Stimulated activated CD8-positive, alpha-beta memory T cell treated with anti-CD3 and anti-CD28 coated beads, Interleukin-4, amount 100 ng/mL, for 24 hours (primary cell): Measurements from ENCODE around the gene MACROD1.

Source experiments
- DNase-seq: peaks from one replicate; pipeline ENCODE4 v3.0.0-alpha.2; 2020; ENCODE audit warnings: low read depth

The MACROD1 gene

GRCh38 chr11:64112771-64113461 is 53.0 kb downstream of the MACROD1 start:
- no peak for DNase-seq

- DNase-seq: no peak
Measured at GRCh38 chr11:64110465-64111375, 55.2 kb downstream of the MACROD1 start.

GRCh38 chr11:64109332-64109731 is 56.6 kb downstream of the MACROD1 start:
- no peak for DNase-seq

GRCh38 chr11:64107303-64107702 is 58.6 kb downstream of the MACROD1 start:
- no peak for DNase-seq

- DNase-seq: no peak
Measured at GRCh38 chr11:64104632-64105031, 61.3 kb downstream of the MACROD1 start.

- no peak for DNase-seq
Measured at GRCh38 chr11:64103277-64103985, 62.5 kb downstream of the MACROD1 start.

GRCh38 chr11:64102005-64102738 is 63.7 kb downstream of the MACROD1 start:
- DNase-seq: no peak

- DNase-seq: no peak
Measured at GRCh38 chr11:64101461-64101860, 64.5 kb downstream of the MACROD1 start.

- DNase-seq: no peak
Measured at GRCh38 chr11:64100782-64101353, 65.0 kb downstream of the MACROD1 start.

GRCh38 chr11:64100360-64100759 is 65.6 kb downstream of the MACROD1 start:
- no peak for DNase-seq

- DNase-seq: no peak
Measured at GRCh38 chr11:64099436-64099835, 66.5 kb downstream of the MACROD1 start.

GRCh38 chr11:64098318-64098831 is 67.5 kb downstream of the MACROD1 start:
- DNase-seq: no peak

- DNase-seq: no peak
Measured at GRCh38 chr11:64097468-64098317, 68.2 kb downstream of the MACROD1 start.

- no peak for DNase-seq
Measured at GRCh38 chr11:64096835-64097234, 69.1 kb downstream of the MACROD1 start.

- DNase-seq: no peak
Measured at GRCh38 chr11:64095949-64096348, 70.0 kb downstream of the MACROD1 start.

- no peak for DNase-seq
Measured at GRCh38 chr11:64095273-64095817, 70.6 kb downstream of the MACROD1 start.

GRCh38 chr11:64094463-64095260 is 71.3 kb downstream of the MACROD1 start:
- DNase-seq: no peak

GRCh38 chr11:64093233-64094039 is 72.5 kb downstream of the MACROD1 start:
- no peak for DNase-seq
